Heart left ventricle (tissue), 16 donors: Measurements from ENCODE around the gene CHTF8. TPM values are rescaled to one million over a fixed set of nuclear protein-coding genes. Genes with fewer than 3 reads are reported as not detected.
A peak's percentile ranks its signal among the peaks of the same experiment; 100 is the strongest.

Source experiments
- ATAC-seq, 4 donors: fragments of 200-7000 bp; cut with Tn5 transposase; one replicate each; pipeline ENCODE4 v1.9.1; 2020 to 2022; ENCODE audit warnings: moderate library complexity in 4 of 4, mild to moderate bottlenecking in 3 of 4, moderate number of reproducible peaks in 1 of 4
- DNase-seq, 5 donors: peaks; one replicate each; pipeline ENCODE4 v3.0.0-alpha.2; 2020
- H3K27ac ChIP-seq, 12 donors: fragments of 200-600 bp; sonication (generic) in 4 of 12; one replicate each; pipeline versions ENCODE4 v1.5.0 to v1.8.0; 2016 to 2022; ENCODE audit warnings: mild to moderate bottlenecking in 2 of 12
- H3K27me3 ChIP-seq, 9 donors: fragments of 200-600 bp; sonication (generic) in 2 of 9; one replicate each; pipeline versions ENCODE4 v1.5.1 to v1.8.0; 2016 to 2022; ENCODE audit warnings: mild to moderate bottlenecking in 3 of 9
- H3K36me3 ChIP-seq, 9 donors: fragments of 200-600 bp; sonication (generic) in 2 of 9; one replicate each; pipeline versions ENCODE4 v1.5.0 to v1.8.0; 2018 to 2022; ENCODE audit warnings: mild to moderate bottlenecking in 2 of 9
- H3K4me1 ChIP-seq, 12 donors: fragments of 200-600 bp; sonication (generic) in 4 of 12; one replicate each; pipeline versions ENCODE4 v1.5.0 to v1.8.0; 2016 to 2022; ENCODE audit warnings: mild to moderate bottlenecking in 3 of 12
- H3K4me3 ChIP-seq, 12 donors: fragments of 200-600 bp; sonication (generic) in 4 of 12; one replicate each; pipeline versions ENCODE4 v1.5.0 to v1.8.0; 2017 to 2022; ENCODE audit warnings: mild to moderate bottlenecking in 9 of 12, moderate library complexity in 4 of 12
- H3K9me3 ChIP-seq, 12 donors: fragments of 200-600 bp; sonication (generic) in 4 of 12; one replicate each; pipeline versions ENCODE4 v1.5.0 to v1.8.0; 2016 to 2022; ENCODE audit warnings: mild to moderate bottlenecking in 1 of 12
- CTCF ChIP-seq, 12 donors: fragments of 200-600 bp; sonication (generic) in 4 of 12; IDR thresholded peaks; one replicate each; pipeline versions ENCODE4 v1.5.0 to v1.8.0; 2018 to 2022; ENCODE audit warnings: antibody characterized with exemption in 12 of 12, mild to moderate bottlenecking in 5 of 12
- POLR2A ChIP-seq, 2 donors: fragments of 450-650 bp; IDR thresholded peaks; one replicate each; pipeline ENCODE4 v1.6.1; 2017; ENCODE audit warnings: antibody characterized with exemption in 2 of 2, mild to moderate bottlenecking in 2 of 2, moderate library complexity in 2 of 2
- whole genome bisulfite sequencing, 4 donors: extraction: QIAGEN DNeasy Blood & Tissue Kit in 2 of 4; methylation state at CpG; one replicate each; pipeline versions ENCODE4 v1.1.5 to v1.1.7; 2013 to 2018; 5-methylcytosine and 5-hydroxymethylcytosine counted together
- intact Hi-C, 10 donors: fragments of 100-400 bp; cut with DNase I; formaldehyde crosslinking; loops; one replicate each; pipeline versions ENCODE4 v1.11.1 to v1.14.2; 2022
- polyA plus RNA-seq, 2 donors: library from polyadenylated mRNA; stranded (reverse); fragments of 200-250 nt; gene quantifications; one replicate each; pipeline ENCODE4 v1.2.3, GENCODE V29; 2013
- total RNA-seq, 9 donors: library from RNA; depleted of rRNA in 2 of 9; stranded (reverse); fragments of >200 nt in 2 of 9; fragmentation: NEBNext Ultra II Directional in 3 of 9; extraction: Animal tissue kit (Norgen Biotek cat#: 25700) in 3 of 9; gene quantifications; one replicate each; pipeline versions ENCODE4 v1.1.0 to v1.2.4, GENCODE V29; 2016 to 2023
- donor health status: ischemic (EF 13 %, LVEDD 7.1; RV severe dilation, severe dysfunction).
- donor health status: healthy with polysubstance abuse.
- donor health status: DM: no; HTN: yes; CAD: no.
- donor health status: DM: no; HTN: no; CAD: no.
- donor health status: ischemic (EF 25% LVEDD 6.9; RV normal size, moderate dysfunction).
- donor health status: ischemic (EF 25% LVEDD 5.7; RV mildly dilated, moderate dysfunction).
- donor health status: healthy.
- donor health status: DM: yes; HTN: yes; CAD: no.
- donor health status: ischemic (EF 35%, LVEDD 5.7; RV mildly dilated, moderate dysfunction).
- donor health status: nonischemic (EF 11% LVEDD 7.7; RV severe dilation, severe dysfunction).
- donor health status: DM: yes; HTN: yes; CAD: no.
- donor health status: PGD.
- donor health status: ischemic (EF 29% LVEDD 5.4; RV normal size, mild dysfunction).
- donor health status: nonischemic (EF 23%, LVEDD 6.1; RV moderate dilation, normal function).

CHTF8 gene
- total and polyA plus RNA-seq, 11 donors, result 18.7 to 79.7 (median 53.2) TPM

DNA sequence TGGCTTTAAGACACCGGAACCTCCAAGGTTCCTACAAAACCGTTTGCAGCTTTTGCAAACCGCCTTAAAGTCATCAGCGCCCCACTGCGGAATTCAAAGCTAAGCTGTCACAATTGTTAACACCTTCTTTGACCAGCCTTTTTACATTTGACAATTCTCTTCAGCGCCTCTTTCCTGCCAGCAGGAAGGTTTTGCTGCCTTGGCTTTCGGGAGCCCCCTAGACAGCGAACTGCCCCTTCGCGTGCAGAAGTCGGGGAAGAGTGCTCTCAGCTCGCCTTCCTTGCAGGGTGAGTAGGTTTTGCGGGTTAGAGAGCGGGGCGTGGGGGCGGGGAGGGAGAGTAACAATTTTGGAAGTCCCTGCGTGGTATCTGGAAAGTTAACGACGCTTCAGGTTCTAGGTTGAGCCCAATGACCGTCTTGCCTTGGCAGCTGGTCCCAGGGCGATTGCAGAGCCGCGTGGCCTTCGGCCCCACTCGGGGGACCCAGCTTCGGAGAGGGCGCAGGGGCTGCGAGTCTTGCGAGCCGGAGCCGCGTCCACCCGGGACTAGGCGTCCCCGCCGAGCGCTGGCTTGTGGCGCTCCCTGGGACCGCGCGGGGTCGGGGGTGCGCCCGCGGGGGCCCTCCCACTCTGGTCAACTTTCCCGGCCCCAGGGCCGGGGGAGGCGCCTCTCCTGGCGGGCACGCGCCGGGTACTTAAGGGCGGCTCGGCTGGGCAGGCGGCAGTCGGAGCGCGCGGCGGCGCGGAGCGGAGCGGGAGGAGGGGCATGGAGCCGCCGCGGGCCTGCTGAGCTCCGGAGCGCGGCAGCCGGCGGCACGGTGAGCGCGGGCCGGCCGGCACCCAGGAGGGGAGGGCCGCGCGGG lies 26.7 kb downstream of the CHTF8 start, which contains the start of gene HAS3:
Gene HAS3 (plus strand): TSS at position 153 of the 861 bp plus-strand sequence. CDS start 3,743 bp downstream, outside the sequence.
- intact Hi-C loops, result loop anchor here in 6 of 10 donors (2.0 to 10.0 kb wide), 3 partner anchors 65 to 203 kb away; no protein-coding TSS in a partner anchor
- Histone ChIP-seq H3K36me3 (peaks cover 0 to 18% (median 6%) of the 10 kb centered on the region in 9 donors), H3K9me3 (no peaks in the 10 kb centered on the region), H3K27me3 (peaks cover 0 to 24% (median 0%) of the 10 kb centered on the region in 9 donors), H3K27ac (peak within 1 kb of the TSS in 3 of 12 donors; percentile 3 to 34 (median 27)), H3K4me1 (peaks cover 0 to 32% (median 26%) of the 10 kb centered on the region in 12 donors), H3K4me3 (peak within 1 kb of the TSS; percentile 42 to 75 (median 60))
- TF ChIP-seq CTCF (IDR thresholded peaks at IDR 0.05), result peak in 9 of 12 donors; percentile 10 to 46 (median 22)
- peak in 1 of 2 donors; percentile 33 for TF ChIP-seq POLR2A (IDR thresholded peaks at IDR 0.05)
- ATAC-seq, result peak; percentile 58 to 79 (median 75)
- DNase-seq, result peak in 3 of 5 donors; percentile 40 to 60 (median 44)
- 0 to 1% (median 0%) methylated on average over 57 to 80 of the region's 80 CpGs for WGBS, 4 donors

DNA sequence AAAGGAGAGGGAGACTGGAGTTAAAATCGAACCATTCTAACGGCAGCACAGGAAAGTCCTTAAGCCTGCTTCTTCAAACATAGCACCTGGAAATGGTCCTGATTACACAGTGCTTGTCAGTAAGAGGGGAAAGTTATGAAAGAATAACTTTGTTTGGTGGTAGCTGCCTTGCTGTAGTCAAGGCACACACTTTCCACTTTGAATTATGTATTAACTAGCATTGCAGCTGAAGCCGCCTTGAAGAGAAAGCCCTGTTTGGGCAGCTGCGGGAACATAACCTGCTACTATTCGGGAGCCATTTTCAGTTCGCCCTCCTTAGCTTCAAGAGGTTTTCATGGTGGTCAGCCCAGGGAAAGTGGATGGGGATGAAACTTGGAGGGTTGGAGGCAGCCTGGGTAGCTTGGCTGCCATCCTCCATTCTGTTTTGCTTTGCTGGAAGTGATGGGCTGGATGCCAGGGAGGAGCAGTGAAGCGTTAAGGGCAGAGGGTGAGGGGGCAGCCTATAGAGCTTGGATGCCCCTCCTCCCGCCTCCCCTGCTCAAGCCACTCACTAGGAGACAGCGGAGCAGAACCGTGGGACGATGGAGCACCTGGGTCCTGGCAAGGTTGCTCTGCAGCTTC lies 32.2 kb downstream of the CHTF8 start:
- Histone ChIP-seq H3K4me1 (peaks cover 0 to 11% (median 0%) of the 10 kb centered on the region in 12 donors), H3K9me3 (no peaks in the 10 kb centered on the region), H3K4me3 (no peak overlapping the region), H3K27me3 (peaks cover 0 to 2% (median 0%) of the 10 kb centered on the region in 9 donors), H3K36me3 (no peaks in the 10 kb centered on the region), H3K27ac (no peak overlapping the region)
- no peak for TF ChIP-seq POLR2A (IDR thresholded peaks at IDR 0.05)
- TF ChIP-seq CTCF (IDR thresholded peaks at IDR 0.05), result no peak
- DNase-seq, result peak in 1 of 5 donors; percentile 28
- 71 to 81% (median 74%) methylated on average over 10 to 11 of the region's 11 CpGs for WGBS, 4 donors
- intact Hi-C loops, result loop anchor here in 2 of 10 donors (10.0 kb wide), 1 partner anchor 125 kb away; no protein-coding TSS in a partner anchor
- no peak for ATAC-seq

- peaks cover 0 to 8% (median 0%) of the 10 kb centered on the region in 12 donors for H3K4me1 ChIP-seq
- H3K27ac ChIP-seq, result no peak overlapping the region
- no peaks in the 10 kb centered on the region for H3K27me3 ChIP-seq
- intact Hi-C loops, result no loop called here
- peak in 1 of 5 donors; percentile 11 for DNase-seq
- H3K36me3 ChIP-seq, result no peaks in the 10 kb centered on the region
- WGBS, 4 donors, result 46 to 77% (median 59%) methylated on average over 6 of the region's 6 CpGs
- H3K4me3 ChIP-seq, result no peak overlapping the region
- peak in 3 of 4 donors; percentile 14 to 67 (median 66) for ATAC-seq
- no peaks in the 10 kb centered on the region for H3K9me3 ChIP-seq
- TF ChIP-seq POLR2A (IDR thresholded peaks at IDR 0.05) (no peak), CTCF (IDR thresholded peaks at IDR 0.05) (no peak)
Observed at GRCh38 chr16:69095193-69095592, 37.2 kb downstream of the CHTF8 start.

GRCh38 chr16:69094501-69094900 lies 37.9 kb downstream of the CHTF8 start:
- TF ChIP-seq POLR2A (IDR thresholded peaks at IDR 0.05) (no peak), CTCF (IDR thresholded peaks at IDR 0.05) (no peak)
- H3K27me3 ChIP-seq, result no peaks in the 10 kb centered on the region
- H3K4me3 ChIP-seq, result no peak overlapping the region
- H3K4me1 ChIP-seq, result peaks cover 0 to 11% (median under 1%) of the 10 kb centered on the region in 12 donors
- 63 to 70% (median 66%) methylated on average over 5 of the region's 5 CpGs for WGBS, 4 donors
- H3K27ac ChIP-seq, result no peak overlapping the region
- H3K9me3 ChIP-seq, result no peaks in the 10 kb centered on the region
- H3K36me3 ChIP-seq, result no peaks in the 10 kb centered on the region
- DNase-seq (no peak), ATAC-seq (no peak)
- intact Hi-C loops, result no loop called here
